G401.6 (cell line): ENCODE data around the gene ICA1.

Experiments used
- FAIRE-seq: peaks from 2 replicates; lab custom pipeline; 2012; peaks lifted over from hg19 to GRCh38; lab: Jason Lieb, UNC

The ICA1 gene

GRCh38 chr7:8157296-8157695 is 104.7 kb downstream of the ICA1 start:
- no peak for FAIRE-seq

DNA sequence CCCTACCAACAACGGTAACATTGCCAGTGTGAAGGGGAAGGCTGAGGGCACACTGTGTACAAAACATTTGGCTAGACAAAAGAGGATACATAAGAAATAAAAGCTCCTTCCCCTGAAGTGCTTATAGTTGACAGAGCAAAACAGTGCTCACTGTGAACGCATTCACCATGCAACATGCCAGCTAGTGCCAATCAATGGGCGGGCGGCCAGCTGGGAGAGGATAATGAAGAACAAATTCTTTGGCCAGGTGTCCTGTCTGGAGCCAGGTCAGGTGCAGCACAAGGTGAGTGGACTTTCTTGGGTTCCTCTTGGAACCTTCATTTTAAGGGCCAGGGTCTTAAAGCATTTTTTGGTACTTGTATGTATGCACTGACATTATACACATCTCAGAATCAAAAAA is 106.1 kb downstream of the ICA1 start:
- no peak for FAIRE-seq

- FAIRE-seq = no peak
Observed at GRCh38 chr7:8154272-8154671, 107.7 kb downstream of the ICA1 start.

- FAIRE-seq = no peak
Observed at GRCh38 chr7:8152489-8153192, 109.3 kb downstream of the ICA1 start.

DNA sequence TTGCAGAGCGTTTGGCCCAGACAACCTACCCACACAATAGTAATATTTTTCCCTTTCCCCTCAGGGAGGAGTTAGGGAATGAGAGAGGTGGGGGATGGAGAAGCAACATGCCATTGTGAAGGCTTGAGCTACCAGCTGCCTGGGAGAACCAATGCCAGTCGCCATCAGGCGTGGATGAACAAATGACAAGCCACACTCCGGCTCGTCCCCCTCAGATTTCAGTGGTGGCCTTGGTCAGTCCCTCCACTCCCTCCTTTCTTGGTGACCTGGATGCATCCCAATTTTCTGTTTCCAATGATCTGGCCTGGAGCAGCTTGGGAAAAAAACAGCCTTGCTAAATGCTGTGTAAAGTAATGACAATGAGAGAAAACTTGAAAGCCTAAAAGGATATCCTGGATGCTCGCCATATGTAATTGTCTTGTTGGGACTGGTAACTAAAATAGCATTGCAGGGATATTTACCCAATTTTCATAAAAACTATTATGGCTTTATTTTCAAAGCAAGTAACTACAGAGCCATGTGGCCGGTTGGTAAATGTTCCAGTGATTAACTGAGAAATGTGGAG is 110.7 kb downstream of the ICA1 start:
- FAIRE-seq = no peak

DNA sequence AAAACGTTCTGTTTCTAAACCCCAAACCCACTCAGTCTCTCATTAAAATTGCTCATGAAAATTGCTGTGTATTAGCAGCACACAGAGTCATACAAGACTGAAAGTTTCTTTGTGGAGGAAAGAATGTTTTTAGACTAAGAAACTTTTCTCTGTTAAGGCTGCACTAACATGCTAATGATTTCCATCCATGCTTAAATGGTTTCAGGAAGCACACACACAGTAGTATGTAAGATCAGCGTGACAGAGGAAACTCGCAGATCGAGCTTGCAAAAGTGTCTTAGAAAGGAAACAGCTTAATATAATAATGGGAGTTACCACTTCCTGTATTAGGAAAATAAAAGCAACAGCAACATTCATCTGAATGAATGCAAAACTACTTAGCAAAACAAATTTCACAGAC is 112.7 kb downstream of the ICA1 start:
- FAIRE-seq = no peak

DNA sequence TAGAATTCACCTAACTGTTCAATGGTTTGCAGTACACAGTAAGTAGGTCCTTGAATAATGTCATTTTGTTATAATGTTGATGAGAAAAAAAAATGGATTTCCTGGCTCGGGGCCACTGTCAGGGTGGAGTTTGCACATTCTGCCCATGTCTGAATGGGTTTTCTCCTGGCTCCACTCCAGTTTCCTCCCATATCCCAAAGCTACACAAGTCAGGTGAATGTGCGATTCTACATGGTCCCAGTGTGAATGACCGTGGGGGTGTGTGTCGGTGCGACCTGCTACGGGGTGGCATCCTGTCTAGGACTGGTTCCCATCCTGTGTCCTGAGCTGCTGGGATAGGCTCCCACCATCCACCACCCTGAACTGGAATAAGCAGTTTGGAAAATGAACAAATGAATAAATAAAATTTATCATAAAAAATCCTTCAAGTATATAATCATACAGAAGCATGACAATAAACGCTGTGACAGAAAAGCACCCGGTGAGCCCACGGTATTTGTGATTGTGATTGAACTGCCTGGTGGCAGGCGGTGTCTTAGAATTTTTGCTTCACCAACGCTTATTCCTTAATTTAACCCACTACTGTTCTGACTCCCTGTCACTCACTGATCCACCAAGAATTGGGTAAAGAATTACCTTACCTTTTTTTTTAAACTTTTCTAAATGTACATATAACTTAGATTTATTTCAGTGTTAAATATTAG is 114.1 kb downstream of the ICA1 start:
- FAIRE-seq = peak; percentile 15

- FAIRE-seq = no peak
Observed at GRCh38 chr7:8146788-8147413, 115.1 kb downstream of the ICA1 start.

DNA sequence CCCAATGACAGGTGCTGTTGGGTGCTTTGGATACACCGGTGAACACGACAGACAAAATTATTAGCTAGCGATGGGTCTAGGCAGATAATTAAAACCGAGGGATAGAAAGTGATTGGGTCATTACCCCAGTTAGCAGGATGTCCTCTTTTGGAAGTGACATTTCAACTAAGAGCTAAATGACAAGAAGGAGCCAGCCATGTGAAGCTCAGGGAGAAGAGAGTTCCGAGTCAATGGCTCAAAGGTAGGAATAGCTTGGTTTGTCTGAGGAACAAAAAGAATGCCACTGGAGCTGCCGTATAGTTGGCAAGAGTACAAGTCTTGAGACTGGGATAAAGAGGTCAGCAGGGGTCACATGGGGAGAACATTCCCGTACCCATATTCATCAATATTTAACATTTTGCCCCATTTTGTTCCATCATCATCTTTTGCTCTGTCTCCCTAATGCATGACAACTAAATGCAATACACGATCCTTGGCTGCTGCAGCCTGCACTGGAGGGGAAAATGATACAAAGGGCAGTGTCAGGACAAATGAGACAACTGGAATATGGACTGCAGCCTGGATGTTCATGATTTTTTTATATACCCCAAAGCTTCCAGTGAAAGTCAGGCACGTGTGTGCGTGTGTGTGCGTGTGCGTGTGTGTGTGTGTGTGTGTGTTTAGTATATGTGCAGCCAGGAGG is 115.7 kb downstream of the ICA1 start:
- no peak for FAIRE-seq

- FAIRE-seq = no peak
Observed at GRCh38 chr7:8144856-8145255, 117.1 kb downstream of the ICA1 start.

- no peak for FAIRE-seq
Observed at GRCh38 chr7:8143151-8143874, 118.7 kb downstream of the ICA1 start.

- no peak for FAIRE-seq
Observed at GRCh38 chr7:8142477-8142876, 119.5 kb downstream of the ICA1 start.

DNA sequence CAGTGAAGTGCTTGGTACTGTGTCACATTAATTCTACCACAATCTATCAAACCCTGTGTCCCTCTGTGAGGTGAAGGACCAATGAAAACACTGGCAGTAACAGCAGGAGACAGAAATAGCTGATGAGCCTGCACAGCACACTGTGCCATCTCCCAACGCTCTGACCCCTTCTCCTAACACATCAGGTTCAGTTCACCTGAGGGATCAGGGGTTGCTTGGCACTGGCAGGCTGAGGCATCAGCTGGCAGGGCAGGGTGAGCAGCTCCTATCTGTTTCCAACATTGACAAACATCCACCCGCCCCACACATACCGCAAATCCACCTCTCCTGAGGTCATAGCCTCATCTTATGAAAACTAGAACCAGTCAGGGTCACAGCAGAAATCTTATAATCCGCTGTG is 120.9 kb downstream of the ICA1 start:
- no peak for FAIRE-seq

DNA sequence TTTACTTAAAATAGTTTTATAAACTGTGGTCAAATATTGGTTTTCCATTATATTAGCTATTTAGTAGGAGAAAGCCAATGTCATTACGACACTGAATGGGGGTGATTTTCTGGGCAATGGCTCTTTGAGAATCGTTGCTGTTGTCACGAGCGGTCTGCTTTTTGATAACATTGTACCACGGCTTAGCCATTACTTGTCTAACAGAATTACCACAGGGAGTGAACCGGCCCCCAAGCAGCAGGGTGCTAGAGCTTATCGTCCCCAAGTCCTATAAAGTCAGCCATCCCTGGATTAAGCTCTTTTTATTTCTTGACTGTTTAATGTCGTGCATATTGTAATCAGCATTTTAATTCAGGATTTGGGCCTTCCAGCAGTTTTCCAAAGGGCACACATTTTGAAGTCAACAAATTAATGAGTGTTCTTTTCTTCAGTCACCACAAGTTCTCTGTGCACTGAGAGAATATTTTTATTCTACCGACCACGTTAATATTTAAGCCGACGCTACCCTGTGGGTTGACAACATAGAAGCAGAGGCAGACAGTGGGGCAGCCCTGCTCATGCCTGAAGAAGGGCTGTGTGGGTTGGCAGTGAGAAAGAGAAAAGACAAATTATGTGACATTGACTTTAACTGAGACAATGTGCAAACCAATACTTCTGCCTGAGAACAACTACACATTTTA is 125.8 kb downstream of the ICA1 start:
- no peak for FAIRE-seq

DNA sequence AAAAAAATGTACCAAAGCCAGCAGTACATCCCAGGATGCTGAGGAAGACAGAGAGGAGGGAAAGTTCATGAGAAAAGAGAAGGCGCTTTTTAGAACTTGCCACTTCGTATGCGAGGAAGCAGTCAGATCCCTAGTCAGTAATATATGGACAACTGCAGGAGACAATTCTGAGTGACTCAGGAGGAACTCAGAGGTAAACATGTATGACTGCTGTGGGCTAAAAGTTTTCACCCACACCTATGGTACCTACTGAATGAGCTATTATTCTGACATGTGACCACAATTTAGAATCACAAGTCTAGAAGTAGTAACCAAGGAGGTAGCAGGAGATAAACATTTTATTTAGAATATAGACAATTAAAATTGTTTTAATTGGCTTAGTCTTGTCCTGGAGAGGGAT is 126.5 kb downstream of the ICA1 start:
- no peak for FAIRE-seq

DNA sequence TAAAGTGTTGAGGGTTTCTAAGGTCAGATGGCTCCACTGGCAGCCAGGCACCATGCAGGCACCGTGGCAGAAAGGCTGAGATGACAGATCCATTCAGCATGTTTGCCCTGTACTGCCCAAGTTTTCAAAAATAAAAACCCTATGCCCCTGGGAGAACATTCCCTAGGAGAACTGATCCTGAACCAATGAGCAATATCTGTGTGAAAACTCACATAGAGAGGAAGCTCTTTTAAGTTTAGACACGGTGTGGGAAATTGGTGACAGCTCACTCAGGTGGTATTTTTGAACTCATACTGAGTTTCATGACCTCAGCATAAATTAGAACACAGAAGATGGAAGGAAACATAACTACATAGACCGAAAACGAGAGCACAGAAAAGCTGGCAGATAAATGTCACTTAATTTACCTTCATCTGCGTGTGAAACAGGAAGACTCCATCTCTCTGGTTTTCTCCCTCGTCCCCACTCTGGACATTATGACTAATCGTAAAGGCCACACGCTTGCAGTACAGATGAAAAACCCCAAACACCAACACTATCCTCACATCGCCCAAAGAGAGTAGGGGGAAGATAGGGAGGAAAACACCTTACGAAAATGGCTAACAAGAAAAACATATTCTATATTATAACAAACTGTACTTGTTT is 127.8 kb downstream of the ICA1 start:
- no peak for FAIRE-seq

GRCh38 chr7:8133188-8133848 is 128.6 kb downstream of the ICA1 start:
- FAIRE-seq = no peak

GRCh38 chr7:8131694-8132605 is 130.0 kb downstream of the ICA1 start:
- no peak for FAIRE-seq

- FAIRE-seq = no peak
Observed at GRCh38 chr7:8130663-8131062, 131.3 kb downstream of the ICA1 start.
